NCI-H146 (cell line): ENCODE data around the gene TCF7L2.

Experiments
- DNase-seq: peaks from one replicate; lab custom pipeline; 2025; lab: John Stamatoyannopoulos, UW

The TCF7L2 gene

DNA sequence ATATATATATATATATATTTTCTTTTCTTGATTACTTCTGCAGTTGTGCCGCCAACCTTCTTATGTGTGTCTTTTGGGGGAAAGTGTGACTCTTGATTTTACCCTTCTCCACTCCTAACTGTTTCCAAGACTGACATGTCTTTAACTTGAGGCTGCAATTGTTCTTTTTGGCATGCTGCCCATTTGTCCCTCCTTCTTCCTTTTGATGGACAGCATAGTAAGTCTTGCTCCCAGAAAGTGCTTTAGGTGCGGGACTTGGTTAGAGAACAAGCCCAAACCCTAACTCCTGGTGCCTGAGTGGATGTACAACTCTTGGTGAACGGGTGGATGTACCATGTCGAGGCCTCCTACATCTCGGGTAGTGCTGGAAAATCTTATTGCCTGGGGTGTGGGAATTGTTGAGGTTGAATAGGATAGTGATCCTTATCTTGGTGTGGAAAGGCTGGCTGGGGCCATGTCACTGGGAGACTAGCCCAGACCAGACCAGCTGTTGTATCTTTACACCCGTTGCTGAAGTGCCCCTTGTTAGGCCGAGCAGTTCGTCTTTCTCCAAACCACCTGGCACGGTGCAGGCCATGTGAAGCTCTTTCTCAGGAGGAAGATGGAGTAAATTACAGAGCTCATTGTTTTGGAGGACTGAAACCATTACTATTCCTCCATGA is 16.3 kb downstream of the TCF7L2 start:
- no peak for DNase-seq

DNA sequence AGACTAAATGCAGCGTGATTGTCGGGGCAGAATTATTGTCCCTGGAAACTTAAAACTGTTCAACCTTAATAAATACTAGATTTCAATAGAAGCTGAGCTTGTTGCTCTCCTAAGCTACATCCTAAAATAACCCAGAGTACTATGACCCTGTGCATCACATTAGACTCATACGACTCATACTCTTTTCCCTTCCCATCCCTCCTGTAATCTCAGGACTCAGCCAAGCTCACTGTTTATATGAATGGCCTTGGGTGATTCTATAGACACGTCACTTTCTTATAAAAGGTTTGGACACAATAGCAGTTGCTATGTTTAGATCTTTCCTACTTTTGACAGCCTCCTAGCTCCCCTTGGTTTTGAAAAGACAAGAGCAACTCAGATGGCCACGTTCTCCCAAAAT is 17.2 kb downstream of the TCF7L2 start:
- DNase-seq: no peak

DNA sequence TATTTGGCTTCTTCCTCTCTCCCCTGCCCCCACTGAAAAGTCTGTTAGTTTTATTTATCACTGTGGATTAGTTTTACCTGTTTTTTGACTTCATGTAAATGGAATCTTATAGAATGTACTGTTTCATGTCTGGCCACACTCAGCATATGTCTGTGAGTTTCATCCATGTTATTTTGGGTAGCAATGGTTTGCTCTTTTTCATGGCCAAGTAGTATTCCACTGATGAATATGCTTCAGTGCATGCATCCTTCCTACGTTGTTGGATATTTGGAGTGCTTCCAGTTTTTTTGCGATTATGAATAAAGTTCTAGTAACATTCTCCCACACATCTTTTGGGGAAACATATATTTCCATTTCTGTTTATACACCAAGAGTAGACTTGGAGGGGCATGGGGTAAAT is 19.1 kb downstream of the TCF7L2 start:
- DNase-seq: no peak

DNA sequence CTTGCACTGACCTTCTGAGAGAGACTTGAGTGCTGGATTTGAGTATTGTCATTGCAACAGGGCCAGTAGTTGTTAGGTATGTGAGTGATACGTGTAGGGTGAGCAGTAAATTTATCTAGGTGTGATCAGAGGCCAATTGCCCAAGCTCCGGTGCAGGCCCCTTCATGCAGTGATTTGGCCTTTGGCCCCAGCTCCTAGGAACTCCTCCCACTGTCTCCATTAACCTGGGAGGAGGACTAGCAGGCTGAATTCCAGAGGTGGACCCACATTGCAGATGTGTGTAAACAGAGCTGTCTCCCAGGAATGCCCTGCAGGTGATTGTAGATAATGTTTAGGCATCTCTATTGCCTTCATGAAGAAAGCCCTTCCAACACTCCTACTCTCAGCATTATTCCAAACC is 19.5 kb downstream of the TCF7L2 start:
- DNase-seq: no peak

DNA sequence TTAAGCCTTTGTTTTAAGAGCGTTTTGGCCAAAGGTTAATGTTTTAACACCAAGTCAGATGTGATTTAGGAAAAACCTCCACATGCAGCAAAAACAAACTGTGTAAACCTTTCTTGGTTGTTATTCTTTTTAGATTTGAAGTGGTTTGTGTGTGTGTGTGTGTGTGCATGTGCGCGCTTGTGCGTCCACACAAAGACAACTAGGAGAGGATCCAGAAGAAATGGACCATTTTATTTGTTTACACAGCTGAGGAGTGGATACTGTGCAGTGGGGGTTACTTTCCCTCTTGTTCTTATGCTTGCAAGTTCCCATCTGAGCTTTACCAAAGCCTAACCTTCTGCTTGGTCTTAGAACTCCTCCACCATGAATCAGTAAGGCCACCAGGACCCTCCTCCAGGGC is 20.0 kb downstream of the TCF7L2 start:
- DNase-seq: peak; percentile 34

DNA sequence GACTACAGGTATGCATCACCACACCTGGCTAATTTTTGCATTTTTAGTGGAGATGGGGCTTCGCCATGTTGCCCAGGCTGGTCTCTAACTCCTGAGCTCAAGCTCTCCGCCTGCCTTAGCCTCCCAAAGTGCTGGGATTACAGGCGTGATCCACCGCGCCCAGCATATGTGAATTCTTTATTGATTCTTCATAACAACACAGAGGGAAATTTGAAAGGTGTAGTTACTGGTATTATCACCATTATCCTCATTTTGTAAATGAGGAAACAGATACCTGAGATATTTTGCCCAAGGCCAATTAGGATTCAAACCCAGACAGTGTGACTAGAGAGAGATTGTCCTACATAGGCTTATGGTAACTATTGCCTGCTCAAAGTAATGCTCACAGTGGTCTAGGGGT is 22.6 kb downstream of the TCF7L2 start:
- DNase-seq: no peak

DNA sequence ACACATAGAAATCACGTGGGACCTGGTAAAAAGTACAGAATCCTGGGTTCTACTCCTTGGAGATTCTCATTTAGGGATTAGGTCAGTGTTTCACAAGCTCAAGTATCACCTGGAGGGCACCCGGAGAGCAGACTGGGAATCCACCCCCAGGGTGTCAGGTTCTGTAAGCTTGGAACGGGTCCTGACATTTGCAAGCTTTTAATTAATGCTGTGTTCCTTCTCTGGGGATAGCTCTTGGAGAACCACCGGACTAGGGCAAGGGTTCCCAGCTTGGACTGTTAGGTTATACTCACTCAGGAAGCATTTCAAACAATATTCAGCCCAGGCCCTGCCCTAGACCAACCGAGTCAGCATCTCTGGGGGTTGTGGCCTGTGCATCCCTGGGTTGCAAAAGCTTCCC is 23.0 kb downstream of the TCF7L2 start:
- no peak for DNase-seq

DNA sequence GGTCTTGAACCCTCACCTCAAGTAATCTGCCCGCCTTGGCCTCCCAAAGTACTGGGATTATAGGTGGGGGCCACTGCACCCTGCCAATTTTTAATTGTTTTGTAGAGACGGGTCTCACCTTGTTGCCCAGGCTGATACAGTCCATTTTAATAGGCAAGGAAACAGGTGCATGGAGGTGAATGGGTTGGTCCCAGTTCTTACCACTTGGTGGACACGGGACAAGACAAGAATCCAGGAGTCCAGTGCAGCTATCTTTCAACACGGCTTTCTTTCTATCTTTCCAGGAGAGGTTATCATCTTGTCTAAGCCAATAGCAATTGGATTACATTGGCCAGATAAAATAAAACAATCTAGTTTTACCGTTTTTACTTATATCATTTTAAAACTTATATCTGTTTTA is 23.8 kb downstream of the TCF7L2 start:
- DNase-seq: no peak

DNA sequence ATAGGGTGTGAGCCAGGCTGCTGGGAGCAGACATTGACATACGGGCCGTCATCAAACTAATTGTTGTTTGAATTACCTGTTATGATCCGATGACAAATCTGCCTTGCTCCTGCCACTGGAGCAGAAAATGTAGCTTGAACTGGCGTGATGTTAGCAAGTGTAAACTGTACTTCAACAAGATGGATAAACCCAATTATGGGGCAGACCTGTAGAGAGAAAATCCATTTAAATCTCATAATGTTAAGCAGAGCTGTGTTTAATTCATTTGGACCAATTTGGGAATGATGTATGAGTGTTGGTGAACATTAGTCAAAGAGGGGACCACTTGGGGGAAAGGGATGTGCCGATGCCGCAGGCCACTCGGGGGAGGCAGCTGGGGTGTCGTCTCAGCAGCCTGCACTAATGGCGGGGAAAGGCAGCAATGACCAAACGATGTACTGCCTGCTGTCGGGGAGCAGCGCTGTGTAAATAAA is 27.4 kb downstream of the TCF7L2 start:
- no peak for DNase-seq

DNA sequence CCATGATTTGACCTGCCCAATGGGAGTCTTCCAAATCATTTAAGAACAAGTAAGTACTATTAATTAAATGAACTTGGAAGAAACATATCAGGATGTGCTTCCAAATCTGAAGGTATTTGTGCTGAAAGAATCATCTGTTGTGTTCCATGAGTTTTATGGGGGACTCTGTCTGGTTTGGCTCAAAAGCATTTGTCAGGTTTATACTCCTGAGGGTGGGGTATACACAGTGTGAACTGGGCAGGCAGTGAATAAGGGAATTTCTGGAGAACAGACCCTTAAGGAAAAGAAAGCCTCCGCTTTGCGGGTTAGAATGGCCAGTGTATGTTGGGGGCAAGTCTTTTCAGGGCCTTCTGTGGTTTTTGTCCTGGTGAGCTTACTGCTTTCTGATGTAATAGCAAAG is 29.9 kb downstream of the TCF7L2 start:
- no peak for DNase-seq

DNA sequence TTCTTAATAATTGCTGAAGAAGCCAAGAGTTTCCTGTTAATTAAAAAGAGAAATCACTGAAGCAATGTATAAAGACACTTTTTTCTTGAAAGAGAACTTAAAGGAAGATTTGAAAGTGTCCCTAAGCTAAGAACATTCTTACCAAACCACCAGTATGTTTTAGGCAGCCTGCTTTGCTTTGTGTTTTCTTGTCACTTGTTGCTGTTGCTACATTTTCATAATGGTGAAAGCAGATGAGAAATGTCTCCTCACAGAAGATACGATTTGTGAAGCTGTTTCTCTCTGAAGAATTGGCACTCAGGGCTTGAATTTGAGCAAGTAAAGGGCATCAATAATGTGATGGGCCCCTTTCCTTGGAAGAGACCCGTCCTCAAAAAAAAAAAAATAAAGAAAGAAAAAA is 30.9 kb downstream of the TCF7L2 start:
- DNase-seq: no peak

DNA sequence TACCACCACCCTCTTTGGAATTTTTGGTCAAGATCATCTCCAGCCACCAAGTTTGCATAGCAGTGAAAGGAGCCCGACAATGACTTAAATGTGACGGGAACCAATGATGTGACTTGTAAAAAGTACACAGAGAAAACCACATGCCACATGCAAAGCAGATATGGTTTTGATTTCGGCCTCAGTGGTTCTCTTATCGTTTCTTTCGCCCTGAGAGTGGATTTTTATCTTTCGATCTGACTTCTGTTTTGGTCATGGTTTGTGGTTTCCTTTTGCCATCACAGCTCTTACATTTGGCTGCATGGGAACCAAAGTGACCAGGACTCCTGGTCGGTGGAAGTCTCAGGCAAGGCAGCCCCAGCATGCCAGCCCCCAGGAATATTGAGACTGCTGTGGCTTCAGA is 31.5 kb downstream of the TCF7L2 start:
- DNase-seq: no peak

DNA sequence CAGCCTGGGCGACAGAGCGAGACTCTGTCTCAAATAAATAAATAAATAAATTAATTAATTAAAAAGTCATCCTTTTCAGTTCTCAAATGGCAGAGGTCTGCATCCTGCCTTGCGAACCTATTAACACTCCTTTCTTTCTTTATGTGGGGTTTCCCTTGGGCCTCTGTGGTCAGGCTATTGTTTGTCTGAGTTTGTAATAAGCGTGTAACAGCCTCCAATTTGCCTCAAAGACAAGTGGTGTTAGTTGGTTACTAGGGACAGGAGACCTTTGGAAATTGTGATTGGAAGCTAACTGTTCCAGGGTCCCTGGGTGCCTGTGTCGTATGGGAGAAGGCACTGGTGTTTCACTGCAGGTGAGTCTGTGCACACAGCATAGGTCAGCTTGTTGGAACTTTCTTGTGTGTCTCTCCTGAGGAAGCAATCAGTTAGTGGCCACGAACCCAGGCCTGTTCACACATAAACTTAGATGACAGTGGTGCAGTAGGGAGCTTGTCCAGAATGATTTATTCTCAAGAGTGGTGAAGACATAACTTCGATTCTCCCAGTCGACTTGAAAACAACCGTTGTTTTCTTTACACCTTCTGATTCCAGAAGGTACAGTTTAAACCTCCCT is 33.5 kb downstream of the TCF7L2 start:
- no peak for DNase-seq

DNA sequence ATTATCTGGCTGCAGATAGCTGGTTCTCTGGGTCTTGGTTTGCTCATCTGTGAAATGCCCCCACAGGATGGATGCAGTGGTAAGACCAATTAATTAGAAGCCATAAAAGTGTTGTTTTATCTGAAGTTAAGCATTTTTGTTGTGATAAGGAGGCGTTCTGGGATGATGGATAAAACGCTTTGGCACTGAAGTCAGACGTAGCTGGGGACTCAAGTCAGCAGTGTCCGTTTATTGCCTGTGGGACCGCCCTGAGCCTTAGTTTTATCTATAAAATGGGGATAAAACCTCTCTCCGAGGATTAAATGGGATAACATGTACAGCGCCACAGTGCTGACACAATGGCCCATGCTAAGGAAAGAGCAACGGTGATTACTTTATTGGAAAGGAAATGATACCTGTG is 34.7 kb downstream of the TCF7L2 start:
- DNase-seq: no peak

DNA sequence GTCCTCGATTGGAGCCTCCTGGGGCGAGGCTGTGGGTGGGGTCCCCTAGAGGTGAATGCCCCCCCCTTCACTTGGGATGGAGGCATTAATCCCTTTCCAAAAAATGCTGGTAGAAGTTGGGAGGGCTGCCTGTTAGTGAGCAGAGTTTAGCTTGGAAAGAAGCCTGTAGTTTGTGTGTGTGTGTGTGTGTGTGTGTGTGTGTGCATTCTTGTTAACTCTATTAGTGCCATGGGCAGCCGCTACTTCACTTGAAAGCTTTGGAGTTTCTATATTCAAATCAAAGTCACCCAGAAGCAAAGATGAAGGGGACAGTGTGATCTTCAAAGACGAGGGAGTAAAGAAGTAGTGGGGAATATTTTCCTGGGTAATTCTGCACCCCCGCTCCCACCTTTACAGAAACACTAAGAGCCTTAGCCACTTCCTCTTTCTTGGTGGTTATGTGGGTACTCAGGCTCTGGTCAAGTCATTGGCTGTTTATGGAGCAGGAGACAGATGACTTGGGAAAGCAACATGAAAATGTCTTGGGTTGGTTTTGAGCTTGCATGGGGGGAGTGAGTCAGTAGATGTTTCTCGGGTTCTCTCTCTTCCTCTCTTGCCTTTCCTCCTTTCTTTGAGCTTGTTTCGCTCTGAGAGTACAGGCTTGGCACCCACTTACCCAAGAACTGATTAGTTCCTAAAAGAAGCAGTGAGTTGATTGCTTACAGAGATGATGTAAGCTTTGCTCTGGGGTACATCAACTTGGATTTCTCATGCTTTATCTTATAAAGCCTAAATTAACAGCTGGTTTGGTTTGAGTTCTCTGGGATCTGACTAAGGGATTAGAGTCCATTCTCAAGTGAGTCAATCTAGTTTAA is 35.9 kb downstream of the TCF7L2 start:
- no peak for DNase-seq

DNA sequence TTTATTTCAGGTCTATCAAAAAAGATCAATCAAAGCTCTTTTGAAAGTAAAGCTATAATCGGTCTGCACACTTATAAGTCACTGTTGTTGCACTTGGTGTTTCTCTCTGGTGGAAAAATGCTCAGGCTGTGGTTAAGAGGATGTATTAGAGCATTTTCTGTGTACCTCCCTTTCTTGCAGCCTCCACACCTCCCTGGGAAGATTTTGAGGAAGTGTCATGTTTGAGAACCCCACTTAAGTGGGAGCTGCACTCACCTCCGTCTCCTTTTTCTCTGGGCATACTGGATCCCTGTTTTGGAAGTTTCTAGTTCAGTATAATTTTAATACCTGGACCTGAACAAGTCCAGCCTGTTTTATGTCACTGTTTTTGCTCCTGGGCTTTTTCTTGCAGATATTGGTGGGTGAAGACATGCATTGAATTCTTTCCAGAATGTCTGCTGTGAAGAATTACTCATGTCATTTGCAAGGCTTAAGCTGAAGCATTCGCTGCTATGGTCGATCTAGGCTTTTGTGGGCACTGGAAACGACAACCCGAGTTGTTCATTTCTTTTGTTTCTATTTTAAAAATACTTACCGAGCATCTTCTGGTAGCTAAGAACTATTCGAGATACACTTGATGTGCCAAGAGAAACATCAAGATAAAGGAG is 36.6 kb downstream of the TCF7L2 start:
- no peak for DNase-seq

DNA sequence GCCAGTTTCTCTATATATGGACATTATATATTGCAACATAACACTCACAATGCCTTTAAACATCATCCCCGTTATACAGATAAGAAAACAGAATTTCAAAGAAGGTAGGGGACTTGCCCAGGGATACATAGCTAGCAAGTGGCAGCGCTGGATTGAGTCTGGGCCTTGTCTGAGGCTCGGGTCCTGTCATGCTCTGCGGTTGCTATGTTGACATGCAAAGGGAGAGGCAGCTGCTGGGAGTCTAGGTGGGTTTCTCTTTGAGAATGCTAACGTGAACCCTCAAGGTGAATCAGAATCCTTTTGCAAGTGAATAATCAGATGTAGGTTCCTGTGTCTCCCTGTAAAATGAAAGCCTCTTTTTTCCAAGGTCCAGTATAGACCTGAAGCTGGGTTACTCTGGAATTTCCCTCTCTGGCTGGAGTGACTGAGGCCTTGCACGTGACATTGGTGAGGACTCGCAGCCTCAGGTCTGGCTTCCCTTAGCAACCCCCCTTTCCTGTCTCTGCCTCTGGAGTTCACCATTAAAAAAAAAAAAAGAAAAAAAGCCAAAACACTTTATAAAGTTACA is 38.9 kb downstream of the TCF7L2 start:
- no peak for DNase-seq

DNA sequence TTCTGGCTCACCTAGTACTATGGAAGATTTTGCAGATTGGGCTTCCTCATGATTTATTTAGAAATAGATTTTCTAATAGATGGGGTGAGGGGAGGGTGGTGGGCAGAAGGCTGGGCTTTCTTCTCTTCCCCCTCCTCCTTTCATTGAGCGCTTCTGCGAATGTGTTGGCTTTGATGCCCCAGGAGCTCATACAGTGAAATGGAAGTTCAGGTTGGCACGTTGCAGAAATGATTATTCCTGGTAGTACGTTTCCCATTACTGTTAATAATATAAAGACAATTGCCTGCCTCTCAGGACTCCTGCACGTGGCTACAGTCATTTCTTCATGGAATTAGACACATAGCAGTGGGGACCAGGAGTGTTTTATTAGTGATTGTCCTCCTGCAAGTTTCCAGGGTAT is 39.8 kb downstream of the TCF7L2 start:
- DNase-seq: no peak

DNA sequence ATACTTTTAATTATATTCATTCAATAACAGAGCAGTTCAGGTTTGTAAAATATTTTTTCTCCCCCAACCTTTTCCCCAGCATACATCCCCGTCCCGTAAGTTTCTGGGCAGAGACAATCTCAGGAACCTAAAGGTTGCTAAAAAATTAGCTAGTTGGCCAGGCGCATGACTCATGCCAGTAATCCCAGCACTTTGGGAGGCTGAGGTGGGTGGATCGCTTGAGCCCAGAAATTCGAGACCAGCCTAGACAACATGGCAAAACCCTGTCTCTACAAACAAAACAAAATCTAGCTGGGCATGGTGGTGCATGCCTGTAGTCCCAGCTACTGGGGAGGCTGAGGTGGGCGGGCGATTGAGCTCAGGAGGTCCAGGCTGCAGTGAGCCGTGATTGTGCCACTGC is 40.2 kb downstream of the TCF7L2 start:
- no peak for DNase-seq

DNA sequence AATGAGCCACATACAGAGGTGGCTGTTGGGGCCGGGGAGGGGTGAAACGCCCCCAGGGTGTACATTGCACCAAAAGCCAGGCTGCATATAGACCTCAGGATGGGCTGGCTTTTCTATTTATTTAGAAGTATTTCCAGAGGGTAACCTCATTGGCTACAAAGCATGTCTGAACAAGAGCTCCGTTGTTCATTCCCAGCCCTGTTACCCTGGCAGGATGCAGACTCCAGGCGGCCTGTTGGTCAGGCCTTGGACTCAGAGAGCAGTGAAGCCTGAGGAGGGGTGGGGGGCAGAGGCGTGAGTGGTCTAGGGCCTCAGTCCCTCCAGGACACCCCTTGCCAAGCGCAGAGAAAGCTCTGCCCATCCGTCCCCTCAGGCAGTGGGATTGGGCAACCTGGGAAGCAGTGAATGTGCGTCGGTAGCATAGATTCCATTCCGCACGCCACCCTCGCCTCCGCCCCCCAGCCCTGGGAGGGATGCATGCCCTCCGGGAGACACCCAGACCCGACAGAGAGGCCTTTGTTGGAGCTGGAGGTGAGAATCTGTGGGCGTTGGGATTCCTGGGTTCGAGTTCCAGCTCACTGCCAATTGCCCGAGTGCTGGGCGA is 41.9 kb downstream of the TCF7L2 start:
- no peak for DNase-seq

DNA sequence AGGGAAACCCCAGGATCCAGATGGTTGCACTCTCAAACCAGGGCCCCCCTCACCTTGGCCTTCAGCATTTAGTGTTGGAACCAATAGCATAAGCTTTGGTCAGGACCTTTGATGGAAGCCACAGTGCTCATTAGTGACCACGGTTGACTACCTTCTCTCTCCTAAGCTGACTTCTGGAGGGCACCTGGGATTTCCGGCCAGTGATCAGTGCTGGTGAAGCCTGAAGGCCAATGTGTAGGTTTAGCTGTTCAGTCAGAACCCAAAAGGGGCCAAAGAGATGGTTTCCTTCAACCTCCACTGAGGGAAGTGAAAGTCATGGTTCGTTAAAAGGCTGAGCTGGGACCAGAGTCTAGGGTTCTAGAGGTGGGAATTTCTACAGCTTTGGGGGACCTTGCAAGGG is 46.4 kb downstream of the TCF7L2 start:
- DNase-seq: no peak

DNA sequence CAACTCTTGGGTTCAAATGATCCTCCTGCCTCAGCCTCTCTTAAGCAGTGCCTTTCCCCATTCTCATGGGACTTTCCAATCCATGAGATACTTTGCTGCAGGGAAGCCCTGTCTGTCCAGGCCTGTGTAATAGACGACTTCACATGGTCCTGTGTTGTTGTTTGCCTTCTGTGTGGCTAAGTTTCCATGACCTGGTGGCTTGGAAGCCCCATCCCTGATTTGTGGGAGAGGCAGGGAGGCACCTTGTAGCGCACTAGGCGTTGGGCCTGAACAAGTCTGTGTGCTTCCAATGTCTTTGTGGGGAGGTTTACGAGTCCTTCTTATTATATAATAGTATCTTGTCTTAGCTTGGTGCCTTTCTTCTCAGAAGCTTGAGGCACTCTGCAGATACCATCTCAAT is 49.1 kb downstream of the TCF7L2 start:
- DNase-seq: no peak
